Hematopoietic multipotent progenitor cell treated with erythropoietin and hydrocortisone succinate and interleukin-3 and kit ligand, for 8 days (in vitro differentiated cells): Measurements from ENCODE around the gene SLC25A53.

Source experiments
- DNase-seq: peaks from one replicate; pipeline ENCODE4 v3.0.0-alpha.2; 2015

SLC25A53 gene, protein sequence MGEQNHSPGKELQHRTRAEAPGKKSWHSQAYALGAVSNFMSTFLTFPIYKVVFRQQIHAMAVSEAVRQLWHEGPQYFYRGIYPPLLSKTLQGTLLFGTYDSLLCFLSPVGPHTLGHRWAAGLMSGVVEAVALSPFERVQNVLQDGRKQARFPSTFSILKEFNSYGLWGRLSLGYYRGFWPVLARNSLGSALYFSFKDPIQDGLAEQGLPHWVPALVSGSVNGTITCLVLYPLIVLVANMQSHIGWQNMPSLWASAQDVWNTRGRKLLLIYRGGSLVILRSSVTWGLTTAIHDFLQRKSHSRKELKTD

DNA sequence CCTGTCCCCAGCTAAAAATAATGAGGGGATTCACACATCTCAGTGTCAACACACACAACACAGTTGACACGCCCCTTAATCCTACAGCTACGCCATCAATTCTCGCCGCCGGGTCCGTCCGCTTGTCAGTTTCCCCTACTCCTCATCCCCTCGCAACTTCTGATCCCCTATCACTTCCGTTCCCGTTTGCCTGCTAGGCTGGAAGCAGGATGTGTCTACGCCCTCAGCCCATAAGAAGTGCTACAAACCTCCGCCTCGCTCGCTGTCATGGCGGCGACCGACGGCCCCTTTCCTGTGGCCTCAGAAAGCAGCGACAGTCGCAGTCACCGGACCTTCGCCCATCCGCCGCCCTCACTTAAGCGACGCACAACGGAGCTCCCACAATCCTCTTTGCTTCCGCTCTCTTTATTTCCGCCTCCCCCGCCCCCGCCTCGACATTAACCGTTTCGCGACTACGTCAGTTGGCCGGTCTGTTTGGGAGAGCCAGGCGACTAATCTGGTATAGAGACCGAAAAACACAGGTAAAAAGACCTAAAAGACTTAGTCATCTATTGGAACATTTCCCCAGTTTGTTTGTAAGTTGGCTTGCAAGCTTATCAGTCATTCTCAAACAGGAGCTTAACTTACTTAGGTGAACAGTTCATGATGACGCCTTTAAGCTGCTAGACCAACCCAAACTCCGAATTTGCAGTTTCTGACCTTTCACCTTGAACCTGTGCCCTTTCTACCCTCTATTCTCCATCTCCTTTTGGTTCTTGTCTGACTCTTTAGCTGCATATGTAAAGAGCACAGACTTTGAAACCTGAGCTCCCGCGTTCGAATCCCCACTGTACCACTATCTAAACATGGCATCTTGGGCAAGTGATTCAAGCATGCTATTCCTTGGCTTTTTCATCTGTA lies at the start of gene SLC25A53:
Gene SLC25A53 (minus strand): TSS at position 380 of the 900 bp plus-strand sequence. CDS start 51,752 bp downstream, outside the sequence.
- peak; percentile 86 for DNase-seq

DNA sequence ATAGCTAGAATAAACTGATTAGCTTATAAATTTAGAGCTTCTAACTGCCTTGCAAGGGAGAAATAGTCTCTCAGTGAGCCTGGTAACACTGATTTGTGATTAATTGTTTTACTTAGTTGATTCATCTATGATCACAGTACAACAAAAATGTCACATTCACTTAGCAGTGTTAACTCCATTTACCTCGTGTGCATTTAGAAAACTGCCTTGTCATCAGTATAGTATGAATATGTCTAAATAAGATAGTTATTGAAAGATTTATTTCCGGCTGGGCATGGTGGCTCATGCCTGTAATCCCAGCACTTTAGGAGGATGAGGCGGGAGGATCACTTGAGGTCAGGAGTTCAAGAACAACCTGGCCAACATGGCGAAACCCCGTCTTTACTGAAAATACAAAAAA lies 48.7 kb upstream of the SLC25A53 start:
- no peak for DNase-seq

DNA sequence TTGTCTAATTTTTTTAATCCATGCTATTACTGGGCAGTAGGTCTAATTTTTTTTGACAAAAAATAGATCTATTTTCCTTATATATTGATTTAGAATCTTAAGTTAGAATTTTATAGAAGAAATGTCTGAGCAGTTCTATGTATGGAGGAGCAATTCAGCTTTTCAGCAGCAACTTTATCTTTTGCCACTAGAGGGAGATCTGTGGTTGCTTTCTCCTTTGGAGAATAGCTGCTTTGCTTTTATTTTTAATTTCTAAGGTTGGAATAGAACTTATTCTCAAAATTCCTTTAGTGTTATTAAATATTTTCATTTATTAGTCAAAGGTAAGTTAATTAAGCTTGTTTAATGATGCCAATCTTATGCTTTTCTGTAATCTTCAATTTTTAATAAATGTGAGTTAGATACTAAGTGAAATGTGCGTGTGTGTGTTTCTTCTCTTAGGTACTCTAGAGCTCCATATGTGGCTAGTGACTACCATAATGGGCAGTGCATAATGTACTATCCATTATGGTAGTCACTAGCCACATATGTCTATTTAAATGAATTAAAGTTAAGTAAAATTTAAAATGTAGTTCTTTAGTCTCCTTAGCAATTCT lies 38.8 kb upstream of the SLC25A53 start:
- peak; percentile 47 for DNase-seq

DNA sequence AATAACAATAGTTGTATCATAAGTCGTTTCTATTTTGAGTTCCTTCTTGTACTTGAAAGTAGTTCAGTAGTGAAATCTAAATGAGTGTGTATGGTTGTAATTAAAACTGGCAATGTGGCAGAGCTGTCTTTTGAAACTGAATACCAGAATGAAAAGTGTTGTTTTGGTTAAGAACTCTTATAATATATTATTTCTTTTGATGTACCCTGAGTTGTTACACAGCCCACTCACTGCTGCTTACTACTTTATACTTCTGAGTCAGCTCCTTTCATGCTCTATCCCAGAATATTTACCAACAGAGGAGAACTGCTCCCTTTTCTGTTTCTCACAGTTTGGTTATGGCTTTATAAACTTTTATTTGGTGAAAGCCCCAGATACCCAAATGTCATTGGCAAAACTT lies 38.2 kb upstream of the SLC25A53 start:
- no peak for DNase-seq

DNA sequence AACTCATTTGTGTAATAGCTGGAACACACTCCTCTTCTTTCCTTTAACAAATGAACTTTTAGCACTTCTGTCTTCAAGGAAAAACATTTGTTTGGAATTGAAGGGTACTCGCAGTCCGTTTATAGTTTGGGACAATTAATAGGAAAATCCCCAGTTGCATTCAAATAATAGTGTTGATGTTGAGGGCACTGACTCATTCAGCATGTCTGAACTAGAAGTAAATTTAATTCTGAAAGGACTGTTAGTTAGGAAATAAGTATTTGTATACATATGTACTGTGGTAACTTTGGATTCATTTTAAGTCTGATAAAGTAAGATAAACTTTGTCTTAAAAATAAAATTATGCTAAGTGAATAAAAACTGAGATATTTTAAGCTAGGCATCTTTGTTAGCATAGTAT lies 36.7 kb upstream of the SLC25A53 start:
- DNase-seq = no peak

DNA sequence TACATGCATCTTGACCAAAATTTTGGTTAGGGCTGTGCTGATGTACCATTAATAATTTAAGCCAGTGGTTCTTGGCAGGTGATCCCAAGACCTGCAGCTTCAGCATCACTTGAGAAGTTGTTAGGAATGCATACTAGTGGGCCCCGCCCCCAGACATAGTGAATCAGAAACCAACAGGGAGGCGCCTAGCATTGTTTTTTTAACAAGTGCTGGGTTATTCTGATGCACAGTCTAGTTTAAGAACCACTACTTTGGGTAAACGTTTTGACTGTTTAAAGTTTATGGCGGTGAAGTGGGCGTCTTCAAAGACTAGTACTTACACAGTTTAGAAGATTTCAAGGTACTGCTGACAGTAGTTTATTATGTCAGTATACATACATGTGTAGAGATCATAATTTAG lies 33.0 kb upstream of the SLC25A53 start:
- no peak for DNase-seq

DNA sequence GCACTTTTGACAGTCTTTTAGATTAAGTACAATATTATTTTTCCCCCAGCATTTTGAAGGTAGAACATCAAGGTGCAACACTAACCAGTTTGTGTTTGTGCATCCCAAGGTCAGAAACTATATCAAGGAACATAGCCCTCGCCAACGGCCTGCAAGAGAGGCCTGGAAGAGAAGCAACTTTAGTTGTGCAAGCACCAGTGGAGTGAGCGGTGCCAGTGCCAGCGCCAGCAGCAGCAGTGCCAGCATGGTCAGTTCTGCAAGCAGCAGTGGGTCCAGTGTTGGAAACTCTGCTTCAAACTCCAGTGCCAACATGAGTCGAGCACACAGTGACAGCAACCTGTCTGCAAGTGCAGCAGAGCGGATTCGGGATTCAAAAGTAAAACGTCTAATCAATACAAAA lies 31.1 kb upstream of the SLC25A53 start:
- no peak for DNase-seq

DNA sequence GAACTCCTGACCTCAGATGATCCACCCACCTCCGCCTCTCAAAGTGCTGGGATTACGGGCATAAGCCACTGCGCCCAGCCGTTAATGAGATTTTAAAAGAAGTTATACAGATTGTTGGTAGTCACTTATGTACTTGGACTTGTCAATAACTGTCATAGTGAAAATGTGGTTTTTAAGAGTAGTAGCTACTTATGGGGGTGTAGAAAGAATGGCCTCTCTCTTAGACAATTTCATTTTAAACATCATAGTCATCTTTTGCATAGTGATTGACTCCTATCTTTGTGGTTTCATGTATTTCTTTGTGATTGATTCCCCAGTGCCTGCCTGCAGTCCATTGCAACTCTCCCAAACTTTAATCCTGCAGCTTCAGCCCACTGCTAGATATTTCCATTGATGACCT lies 26.9 kb upstream of the SLC25A53 start:
- no peak for DNase-seq

DNA sequence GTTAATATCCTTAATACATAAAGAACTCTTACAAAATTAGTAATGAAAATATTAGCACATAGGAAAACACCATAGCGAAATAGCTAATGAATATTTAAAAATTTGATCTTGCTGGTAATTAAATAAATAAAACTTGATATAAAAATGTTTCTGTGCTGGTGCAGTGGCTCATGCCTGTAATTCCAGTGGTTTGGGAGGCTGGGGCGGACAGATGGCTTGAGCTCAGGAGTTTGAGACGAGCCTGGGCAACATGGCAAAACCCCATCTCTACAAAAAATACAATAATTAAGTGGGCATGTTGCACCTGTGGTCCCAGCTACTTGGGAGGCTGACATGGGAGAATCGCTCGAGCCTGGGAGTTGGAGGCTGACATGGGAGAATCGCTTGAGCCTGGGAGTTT lies 17.0 kb upstream of the SLC25A53 start:
- no peak for DNase-seq

DNA sequence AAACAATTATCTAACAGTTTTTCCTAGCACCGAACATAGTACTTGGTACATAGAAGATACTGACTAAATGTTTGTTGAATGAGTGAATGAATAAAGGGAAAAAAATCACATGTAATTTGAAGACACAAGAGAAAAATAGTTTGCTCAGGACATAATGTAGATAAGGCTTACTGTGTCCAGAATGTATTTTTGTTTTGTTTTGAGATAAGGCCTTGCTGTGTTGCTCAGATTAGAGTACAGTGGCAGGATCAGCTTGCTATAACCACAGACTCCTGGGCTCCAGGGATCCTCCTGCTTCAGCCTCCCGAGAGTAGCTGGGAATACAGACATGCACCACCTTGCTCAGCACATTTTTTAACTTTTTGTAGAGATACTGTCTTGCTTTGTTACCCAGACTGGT lies 16.0 kb upstream of the SLC25A53 start:
- DNase-seq = peak; percentile 46

DNA sequence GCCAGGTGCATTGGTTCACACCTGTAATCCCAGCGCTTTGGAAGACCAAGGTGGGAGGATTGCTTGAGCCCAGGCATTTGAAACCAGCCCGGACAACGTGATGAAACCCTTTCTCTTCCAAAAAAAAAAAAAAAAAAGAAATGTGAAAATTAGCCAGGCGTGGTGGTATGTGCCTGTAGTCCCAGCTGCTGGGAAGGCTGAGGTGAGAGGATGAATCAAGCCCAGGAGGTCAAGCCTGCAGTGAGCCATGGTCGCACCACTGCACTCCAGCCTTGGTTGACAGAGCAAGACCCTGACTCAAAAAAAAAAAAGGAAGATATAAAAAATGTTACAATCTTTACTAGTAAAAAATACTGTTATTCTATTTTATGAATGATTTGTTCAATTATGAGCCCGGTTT lies 15.3 kb upstream of the SLC25A53 start:
- DNase-seq = no peak

DNA sequence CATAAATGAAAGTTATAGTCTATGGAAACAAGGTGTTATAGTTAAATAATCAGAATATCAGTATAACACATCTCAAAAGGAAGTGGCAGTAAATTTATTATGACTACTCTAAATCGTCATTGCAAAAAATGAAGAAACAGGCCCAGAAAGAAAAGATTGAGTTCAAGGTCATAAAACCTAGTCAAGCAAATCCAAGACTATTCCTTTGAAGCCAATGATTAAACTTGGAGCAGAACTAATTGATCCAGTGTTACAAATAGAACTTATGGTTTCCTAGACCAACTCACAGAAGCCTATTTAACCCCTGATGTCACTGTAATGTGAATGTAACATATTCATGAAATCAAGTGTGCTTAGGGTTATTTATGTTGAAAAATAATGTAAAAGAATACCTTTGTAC lies 11.3 kb upstream of the SLC25A53 start:
- no peak for DNase-seq

DNA sequence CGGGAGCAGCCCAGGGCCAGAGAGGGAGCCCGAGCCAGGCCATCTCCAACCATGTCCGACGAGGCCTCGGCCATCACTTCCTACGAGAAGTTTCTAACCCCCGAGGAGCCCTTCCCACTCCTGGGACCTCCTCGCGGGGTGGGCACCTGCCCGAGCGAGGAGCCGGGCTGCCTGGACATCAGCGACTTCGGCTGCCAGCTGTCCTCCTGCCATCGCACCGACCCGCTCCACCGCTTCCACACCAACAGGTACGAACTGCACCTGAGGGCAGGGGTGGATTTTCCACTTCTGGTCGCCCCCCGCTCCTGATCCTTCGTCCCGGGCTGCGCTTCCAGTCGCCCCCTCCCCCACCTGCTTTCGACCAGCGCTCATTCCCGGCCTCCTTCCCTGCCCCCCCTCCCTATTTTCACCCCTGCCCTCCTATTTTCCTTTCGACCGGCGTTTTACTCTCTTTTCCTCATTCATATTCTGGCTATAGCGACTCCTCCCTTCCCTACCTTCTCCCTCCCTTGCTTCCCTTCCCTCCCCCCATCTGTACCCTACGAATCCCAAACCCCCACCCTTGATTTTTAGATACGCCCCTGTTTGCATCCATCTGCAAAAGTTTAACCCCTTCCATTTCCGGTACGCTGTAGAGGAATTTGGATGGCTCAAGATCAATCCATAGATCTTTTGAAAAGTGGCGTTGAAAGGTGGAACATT lies 10.1 kb upstream of the SLC25A53 start:
- no peak for DNase-seq

DNA sequence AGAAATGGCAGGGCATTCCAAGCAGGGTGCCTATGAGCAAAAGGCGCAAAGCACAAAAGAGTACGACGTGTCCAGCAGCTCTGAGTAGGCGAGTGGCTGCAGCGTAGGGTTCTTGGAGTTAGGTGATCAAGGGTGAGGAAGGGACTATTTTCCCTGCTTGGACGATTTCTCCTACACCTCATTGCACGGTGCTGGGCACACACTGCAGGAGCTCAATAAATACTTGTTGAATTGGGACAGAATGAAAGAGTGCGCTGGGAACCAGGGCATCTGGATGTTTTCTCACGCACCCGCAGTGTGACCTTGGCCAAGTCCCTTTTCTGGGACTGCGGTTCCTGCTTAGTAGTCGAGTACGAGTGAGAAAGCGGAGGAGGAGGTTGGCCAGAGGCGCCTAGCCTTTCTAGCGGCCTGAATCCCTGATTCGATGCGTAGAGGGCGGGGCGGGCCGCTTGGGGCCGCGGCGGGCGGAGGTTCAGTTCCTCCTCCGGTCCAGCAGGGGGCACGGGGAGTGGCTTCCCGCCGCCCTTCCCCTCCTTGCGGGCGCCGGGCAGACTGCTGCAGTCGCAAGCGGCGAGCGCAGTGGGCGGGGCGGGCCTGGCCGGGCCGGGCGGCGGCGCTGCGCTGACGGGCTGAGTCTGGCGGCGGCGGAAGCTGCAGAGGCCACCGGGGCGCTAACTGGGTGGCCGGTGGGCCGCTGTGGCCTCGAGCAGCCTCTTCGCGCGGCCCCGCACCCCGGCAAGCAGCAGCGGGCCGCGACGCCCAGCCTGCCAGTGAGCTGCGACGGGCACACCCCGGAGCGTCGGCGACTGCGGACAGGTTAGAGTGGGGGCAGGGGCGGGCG lies 9.3 kb upstream of the SLC25A53 start, which contains the start of gene FAM199X:
Gene FAM199X (plus strand): TSS at position 560 of the 841 bp plus-strand sequence. CDS start 333 bp downstream, outside the sequence.
- DNase-seq = peak; percentile 84

DNA sequence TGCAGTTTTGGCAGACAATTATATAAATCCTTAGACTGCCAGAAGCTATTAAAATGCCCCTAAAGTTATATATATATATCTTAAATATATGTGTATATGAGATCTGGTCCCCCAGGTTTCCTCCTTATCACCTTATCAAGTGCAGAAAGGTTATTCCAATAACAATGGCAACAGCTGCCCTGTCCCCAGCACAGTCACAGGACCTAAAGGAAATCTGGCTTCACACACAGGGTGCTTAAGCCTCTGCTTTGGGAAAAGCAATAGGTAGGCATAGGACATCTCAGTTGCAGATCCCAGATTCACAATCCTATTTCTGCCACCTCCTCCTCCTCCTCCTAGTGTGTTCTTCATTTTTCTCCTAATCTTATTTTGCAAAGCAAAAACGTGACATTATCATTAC lies 5.8 kb downstream of the SLC25A53 start:
- DNase-seq = no peak

DNA sequence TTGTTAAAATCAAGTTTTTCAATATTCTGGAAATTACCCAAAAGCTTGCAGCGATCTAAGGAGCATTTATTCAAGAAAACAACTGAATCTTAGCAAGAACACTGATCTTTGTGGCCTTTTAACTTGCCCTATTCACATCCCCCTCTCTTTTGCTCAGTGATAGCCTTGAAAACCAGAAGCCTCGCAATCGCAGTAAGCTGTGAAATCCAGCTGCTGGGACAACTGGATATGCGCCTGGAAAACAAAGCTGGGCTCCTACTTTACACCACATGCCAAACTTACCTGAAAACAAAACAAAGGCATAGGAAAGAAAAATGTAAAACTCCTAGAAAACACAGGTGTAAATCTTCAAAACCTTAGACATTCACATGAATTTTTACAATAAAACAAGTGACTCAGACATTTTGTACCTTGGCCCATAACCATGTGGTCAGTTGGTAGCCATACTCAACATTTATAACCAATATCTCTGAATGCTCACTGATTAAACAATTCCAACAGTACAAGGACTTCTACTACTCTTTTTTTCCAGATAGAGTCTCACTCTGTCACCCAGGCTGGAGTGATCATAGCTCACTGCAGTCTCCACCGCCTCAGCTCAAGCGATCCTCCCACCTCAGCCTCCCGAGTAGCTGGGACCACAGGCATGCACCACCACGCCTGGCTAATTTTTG lies 15.6 kb downstream of the SLC25A53 start:
- no peak for DNase-seq

DNA sequence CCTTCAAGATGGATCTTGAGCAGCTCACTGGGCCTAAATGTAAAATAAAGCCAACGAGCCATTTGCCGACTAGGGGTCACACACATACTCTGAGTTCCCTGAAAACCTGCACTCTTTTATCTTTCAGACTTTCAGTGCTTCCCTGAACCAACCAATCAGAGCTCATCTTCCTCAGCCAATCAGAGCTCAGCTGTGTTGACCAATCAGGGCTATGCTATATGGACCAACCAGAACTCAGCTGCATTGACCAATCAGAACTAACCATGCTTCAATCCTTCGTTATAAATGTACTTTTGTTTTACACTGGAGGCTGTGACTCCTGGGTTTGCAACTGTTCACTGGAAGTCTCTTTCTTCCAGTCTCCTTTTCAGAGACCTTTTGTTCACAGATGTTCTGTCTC lies 19.3 kb downstream of the SLC25A53 start:
- peak; percentile 2 for DNase-seq

DNA sequence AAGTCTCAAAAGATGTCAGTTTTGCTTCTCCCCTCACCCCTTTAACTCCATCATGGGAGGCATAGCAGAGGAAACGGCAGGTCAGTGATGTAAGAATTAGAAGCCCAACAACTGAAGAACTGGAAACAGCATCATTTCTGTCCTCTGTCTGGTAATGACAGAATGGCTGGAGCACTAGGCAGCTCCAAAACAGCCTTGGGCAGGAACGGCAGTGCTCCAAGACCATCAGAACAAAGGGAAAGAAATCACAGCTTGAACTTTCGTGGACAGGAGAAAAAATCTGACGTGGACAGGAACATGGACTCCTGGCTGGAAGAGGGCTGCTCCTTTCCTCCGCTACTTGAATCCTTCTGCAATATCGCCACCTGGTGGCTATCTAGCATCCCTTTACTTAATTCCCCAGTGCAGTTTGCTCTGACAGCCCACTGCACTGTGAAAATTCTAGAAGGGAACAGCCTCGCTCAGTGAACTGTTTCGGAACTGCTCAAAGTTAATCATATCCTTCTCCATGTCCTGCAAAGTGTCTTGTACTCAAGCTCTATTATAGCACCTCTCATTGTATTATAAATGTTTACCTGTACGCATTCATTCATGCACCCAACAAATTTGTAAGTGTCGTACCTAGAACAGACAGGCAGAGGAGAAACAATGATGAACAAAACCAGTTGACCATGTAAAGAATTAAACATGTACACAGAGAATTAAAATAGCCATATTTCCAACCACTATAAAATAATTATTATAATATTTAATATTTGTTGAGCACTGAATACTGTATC lies 20.4 kb downstream of the SLC25A53 start:
- DNase-seq = peak; percentile 77

DNA sequence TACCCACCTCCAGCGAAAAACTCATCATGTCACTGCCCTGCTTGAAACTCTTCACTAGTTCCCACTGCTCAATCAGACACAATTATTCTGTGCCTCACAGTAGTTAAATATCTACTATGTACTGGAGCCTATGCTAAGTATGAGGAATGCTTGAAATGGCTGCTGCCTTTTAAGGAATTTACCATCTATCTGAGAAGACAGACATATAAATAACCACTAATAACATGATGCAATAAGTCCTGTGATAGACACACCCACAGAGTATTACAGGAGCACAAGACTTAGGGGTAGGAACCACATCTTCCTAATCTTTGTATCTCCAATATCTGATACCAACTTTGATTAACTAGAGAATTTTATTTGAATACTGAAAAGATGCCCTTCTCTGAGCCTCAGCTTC lies 21.1 kb downstream of the SLC25A53 start:
- DNase-seq = no peak

DNA sequence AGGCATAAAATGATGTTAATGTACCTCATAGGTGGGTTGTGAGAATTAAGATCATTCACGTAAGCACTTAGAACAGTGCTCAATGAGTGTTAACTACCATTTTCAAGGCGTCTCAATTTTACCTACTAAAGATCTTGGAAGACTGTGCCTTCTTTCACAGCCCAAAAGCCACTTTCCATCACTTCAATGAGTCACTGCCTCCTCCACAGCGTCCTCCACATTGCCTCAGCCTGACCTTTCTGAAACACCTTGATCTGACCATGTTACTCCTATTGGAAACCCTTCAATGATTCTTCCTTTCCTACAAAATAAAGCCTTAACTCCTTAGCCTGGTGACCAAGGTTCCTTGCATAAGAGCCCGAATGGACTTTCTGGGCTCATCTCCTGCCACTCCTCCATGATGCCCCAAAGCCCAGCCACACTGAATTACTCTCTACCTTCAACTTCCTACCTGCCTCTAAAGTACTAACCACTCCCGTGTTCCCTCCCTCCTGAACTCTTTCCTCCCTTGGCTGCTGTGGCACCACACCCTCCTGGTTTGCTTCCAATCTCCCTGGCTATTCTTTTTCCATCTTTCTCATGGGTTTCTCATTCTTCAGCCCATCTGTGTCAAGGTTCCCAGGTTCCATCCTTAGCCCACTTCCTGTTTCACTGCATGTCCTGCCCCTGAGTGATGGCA lies 22.1 kb downstream of the SLC25A53 start:
- DNase-seq = no peak
